ENCODE results near the gene SEZ6L2. TPM values are rescaled to one million over a fixed set of nuclear protein-coding genes. Genes with fewer than 3 reads are reported as not detected.

Gene SEZ6L2
- total and polyA plus RNA-seq, 9 of the 15 experiments (the other 6 are each of a cell fraction or from before 2014, with no cell fraction given) = 0.10 to 2.1 (median 0.72) TPM

DNA sequence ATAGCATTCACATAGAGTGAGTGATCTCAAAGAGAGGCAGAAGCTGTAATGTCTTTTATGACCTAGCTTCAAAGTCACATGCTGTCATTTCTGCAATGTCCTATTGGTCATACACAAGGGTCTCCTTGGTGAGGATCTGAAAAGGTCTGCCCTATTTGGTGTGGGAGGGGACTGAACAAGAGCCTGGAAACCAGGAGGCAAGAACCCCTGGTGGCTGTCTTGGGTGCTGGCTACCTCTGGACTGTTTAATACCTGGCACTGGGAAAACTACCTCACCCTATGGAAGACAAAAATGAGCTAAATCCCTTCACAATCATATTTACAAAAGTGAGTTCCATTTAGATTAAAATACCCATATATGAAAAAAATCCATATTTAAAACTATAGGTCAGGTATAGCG lies 17.6 kb upstream of the SEZ6L2 start:
- Histone ChIP-seq H3K79me2 (ENCODE audit: control insufficient read depth, insufficient read depth, low read length) (no peaks in the 10 kb centered on the region), H3K9me3 (replicated peaks; ENCODE audit: control insufficient read depth, insufficient read depth, low read depth, low read length) (no peaks in the 10 kb centered on the region), H3K4me2 (ENCODE audit: insufficient read depth, low read length) (no peak overlapping the region), H3K9ac (ENCODE audit: insufficient read depth in 1 of 2, low read depth in 2 of 2, low read length in 2 of 2) (no peak overlapping the region; a peak in 1 of 4 replicates), H3K27ac (ENCODE audit: extremely low read depth, low read depth, low read length) (no peak overlapping the region), H4K20me1 (replicated peaks; ENCODE audit: control insufficient read depth, insufficient read depth, low read length) (no peaks in the 10 kb centered on the region), H3K27me3 (ENCODE audit: control insufficient read depth in 2 of 2, insufficient read depth in 2 of 2, low read length in 2 of 2) (no peaks in the 10 kb centered on the region), H2AFZ (ENCODE audit: low read depth, low read length) (no peak overlapping the region), H3K36me3 (ENCODE audit: control insufficient read depth, insufficient read depth, low read length) (peaks cover 50% of the 10 kb centered on the region), H3K9me1 (ENCODE audit: control insufficient read depth, insufficient read depth, low read length) (no peaks in the 10 kb centered on the region), H3K4me1 (replicated peaks in 1 of 2; ENCODE audit: control insufficient read depth in 2 of 2, insufficient read depth in 2 of 2, low read length in 2 of 2) (peaks cover 0 to 3% of the 10 kb centered on the region in 2 experiments; a peak in 2 of 5 replicates), H3K4me3 (no peak overlapping the region)
- intact Hi-C loops (cut with micrococcal nuclease) = no loop called here
- no TSS peak for BruUV-seq (replicated peaks)
- FAIRE-seq = no peak
- ChIA-PET CTCF (ENCODE audit: low intra/inter-chr PET ratio) (no interaction called here), POLR2A (interaction anchor here (0.6 to 1.5 kb wide), 5 partner anchors 9 to 40 kb away, joined by 3 to 11 read pairs (median 3); partner anchors contain the start of gene KCTD13)
- no peak for DNase-seq (ENCODE audit: extremely low read depth in 1 of 4, low spot score in 3 of 4)
- peak; percentile 70 for ATAC-seq
- in situ Hi-C loops (cut with MboI) = no loop called here
- WGBS (ENCODE audit: insufficient coverage, low coverage, missing lambda C conversion rate) = 92% methylated on average over 1 of the region's 1 CpG
- TF ChIP-seq, protein P1, sequence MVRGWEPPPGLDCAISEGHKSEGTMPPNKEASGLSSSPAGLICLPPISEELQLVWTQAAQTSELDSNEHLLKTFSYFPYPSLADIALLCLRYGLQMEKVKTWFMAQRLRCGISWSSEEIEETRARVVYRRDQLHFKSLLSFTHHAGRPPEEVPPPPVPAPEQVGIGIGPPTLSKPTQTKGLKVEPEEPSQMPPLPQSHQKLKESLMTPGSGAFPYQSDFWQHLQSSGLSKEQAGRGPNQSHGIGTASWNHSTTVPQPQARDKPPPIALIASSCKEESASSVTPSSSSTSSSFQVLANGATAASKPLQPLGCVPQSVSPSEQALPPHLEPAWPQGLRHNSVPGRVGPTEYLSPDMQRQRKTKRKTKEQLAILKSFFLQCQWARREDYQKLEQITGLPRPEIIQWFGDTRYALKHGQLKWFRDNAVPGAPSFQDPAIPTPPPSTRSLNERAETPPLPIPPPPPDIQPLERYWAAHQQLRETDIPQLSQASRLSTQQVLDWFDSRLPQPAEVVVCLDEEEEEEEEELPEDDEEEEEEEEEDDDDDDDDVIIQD (CRISPR knock-in tag; IDR thresholded peaks at IDR 0.05) = no peak
- TF ChIP-seq, protein P2, sequence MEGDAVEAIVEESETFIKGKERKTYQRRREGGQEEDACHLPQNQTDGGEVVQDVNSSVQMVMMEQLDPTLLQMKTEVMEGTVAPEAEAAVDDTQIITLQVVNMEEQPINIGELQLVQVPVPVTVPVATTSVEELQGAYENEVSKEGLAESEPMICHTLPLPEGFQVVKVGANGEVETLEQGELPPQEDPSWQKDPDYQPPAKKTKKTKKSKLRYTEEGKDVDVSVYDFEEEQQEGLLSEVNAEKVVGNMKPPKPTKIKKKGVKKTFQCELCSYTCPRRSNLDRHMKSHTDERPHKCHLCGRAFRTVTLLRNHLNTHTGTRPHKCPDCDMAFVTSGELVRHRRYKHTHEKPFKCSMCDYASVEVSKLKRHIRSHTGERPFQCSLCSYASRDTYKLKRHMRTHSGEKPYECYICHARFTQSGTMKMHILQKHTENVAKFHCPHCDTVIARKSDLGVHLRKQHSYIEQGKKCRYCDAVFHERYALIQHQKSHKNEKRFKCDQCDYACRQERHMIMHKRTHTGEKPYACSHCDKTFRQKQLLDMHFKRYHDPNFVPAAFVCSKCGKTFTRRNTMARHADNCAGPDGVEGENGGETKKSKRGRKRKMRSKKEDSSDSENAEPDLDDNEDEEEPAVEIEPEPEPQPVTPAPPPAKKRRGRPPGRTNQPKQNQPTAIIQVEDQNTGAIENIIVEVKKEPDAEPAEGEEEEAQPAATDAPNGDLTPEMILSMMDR (IDR thresholded peaks at IDR 0.05 in 2 of 3, conservative IDR thresholded peaks at IDR 0.05 in 1 of 3; ENCODE audit: insufficient read depth in 2 of 3, low read depth in 1 of 3, low read length in 3 of 3) = 0 out of 6 replicates have a peak, but pooled peaks of 1 of the 3 experiments have one; percentile 13

Data from K562 (cell line).